ENCODE results near the gene TMEM169.

TMEM169 gene

GRCh38 chr2:216081012-216081411, 707 bp upstream of the TMEM169 start:
- no peak for TF ChIP-seq CTCF (IDR thresholded peaks at IDR 0.05)
- H3K27ac ChIP-seq: peak overlapping the region; percentile 71
- peak overlapping the region; percentile 46 for H3K9ac ChIP-seq

GRCh38 chr2:216082117-216082711, 495 bp downstream of the TMEM169 start:
- H3K79me2 ChIP-seq: peaks cover 5% of the 10 kb centered on the region
- H3K4me3 ChIP-seq (ENCODE audit: low read depth, low read length): peak overlapping the region; percentile 69

More at GRCh38 chr2:216081012-216081411, 707 bp upstream of the TMEM169 start:
- Histone ChIP-seq H3K4me2 (ENCODE audit: low read length) (peak overlapping the region; percentile 97), H2AFZ (peak overlapping the region; percentile 99), H3K4me3 (ENCODE audit: low read depth, low read length) (peak overlapping the region; percentile 69), H3K36me3 (ENCODE audit: control insufficient read depth, insufficient read depth, low read length) (no peaks in the 10 kb centered on the region), H3K4me1 (peaks cover 2% of the 10 kb centered on the region), H3K79me2 (peaks cover 5% of the 10 kb centered on the region), H3K9me3 (ENCODE audit: control insufficient read depth, low read length) (no peaks in the 10 kb centered on the region), H3K27me3 (ENCODE audit: control insufficient read depth, insufficient read depth, low read length) (no peaks in the 10 kb centered on the region)

GRCh38 chr2:216082805-216083204, 1.1 kb downstream of the TMEM169 start:
- Histone ChIP-seq H3K79me2 (peaks cover 5% of the 10 kb centered on the region), H3K4me3 (ENCODE audit: low read depth, low read length) (no peak overlapping the region), H3K36me3 (ENCODE audit: control insufficient read depth, insufficient read depth, low read length) (no peaks in the 10 kb centered on the region), H2AFZ (no peak overlapping the region), H3K27ac (no peak overlapping the region), H3K9me3 (ENCODE audit: control insufficient read depth, low read length) (no peaks in the 10 kb centered on the region), H3K27me3 (ENCODE audit: control insufficient read depth, insufficient read depth, low read length) (no peaks in the 10 kb centered on the region), H3K4me2 (ENCODE audit: low read length) (no peak overlapping the region), H3K4me1 (no peaks in the 10 kb centered on the region), H3K9ac (no peak overlapping the region)
- no peak for TF ChIP-seq CTCF (IDR thresholded peaks at IDR 0.05)

More at GRCh38 chr2:216082117-216082711, 495 bp downstream of the TMEM169 start:
- Histone ChIP-seq H3K27me3 (ENCODE audit: control insufficient read depth, insufficient read depth, low read length) (no peaks in the 10 kb centered on the region), H3K36me3 (ENCODE audit: control insufficient read depth, insufficient read depth, low read length) (no peaks in the 10 kb centered on the region), H2AFZ (peak overlapping the region; percentile 99), H3K4me2 (ENCODE audit: low read length) (peak overlapping the region; percentile 97), H3K9me3 (ENCODE audit: control insufficient read depth, low read length) (no peaks in the 10 kb centered on the region), H3K9ac (peak overlapping the region; percentile 6), H3K27ac (peak overlapping the region; percentile 71), H3K4me1 (no peaks in the 10 kb centered on the region)
- no peak for TF ChIP-seq CTCF (IDR thresholded peaks at IDR 0.05)

- H3K4me1 ChIP-seq: no peaks in the 10 kb centered on the region
- H3K4me3 ChIP-seq (ENCODE audit: low read depth, low read length): no peak overlapping the region
- peaks cover 5% of the 10 kb centered on the region for H3K79me2 ChIP-seq
- H3K4me2 ChIP-seq (ENCODE audit: low read length): no peak overlapping the region
- no peak for TF ChIP-seq CTCF (IDR thresholded peaks at IDR 0.05)
- no peak overlapping the region for H2AFZ ChIP-seq
- no peaks in the 10 kb centered on the region for H3K27me3 ChIP-seq (ENCODE audit: control insufficient read depth, insufficient read depth, low read length)
- no peak overlapping the region for H3K9ac ChIP-seq
- H3K9me3 ChIP-seq (ENCODE audit: control insufficient read depth, low read length): no peaks in the 10 kb centered on the region
- no peaks in the 10 kb centered on the region for H3K36me3 ChIP-seq (ENCODE audit: control insufficient read depth, insufficient read depth, low read length)
- no peak overlapping the region for H3K27ac ChIP-seq
These were observed 2.0 kb downstream of the TMEM169 start for GRCh38 chr2:216083464-216084281.
